Mesenchymal stem cell (in vitro differentiated cells and primary cell): Measurements from ENCODE around the gene C10orf105.

Experiments
- DNase-seq: peaks from one replicate; pipeline ENCODE4 v3.0.0-alpha.2; 2013
- H2AFZ ChIP-seq: one replicate; pipeline ENCODE4 v1.6.1; 2013; ENCODE audit warnings: low read depth, mild to moderate bottlenecking, control low read depth, inconsistent platforms, low read length, moderate library complexity
- H2AK5ac ChIP-seq: 2 replicates; pipeline ENCODE4 v1.6.1; 2013; ENCODE audit warnings: low read length, moderate library complexity, mild to moderate bottlenecking, inconsistent platforms; ENCODE audit not compliant: severe bottlenecking
- H2BK120ac ChIP-seq: one replicate; pipeline ENCODE4 v1.6.1; 2013; ENCODE audit warnings: low read depth, mild to moderate bottlenecking, inconsistent platforms, low read length, moderate library complexity
- H2BK12ac ChIP-seq, 2 experiments: one replicate each; pipeline ENCODE4 v1.6.1; 2013; ENCODE audit warnings: inconsistent platforms in 2 of 2, low read length in 2 of 2, mild to moderate bottlenecking in 2 of 2, moderate library complexity in 2 of 2, control low read depth in 1 of 2
- H2BK15ac ChIP-seq: one replicate; pipeline ENCODE4 v1.6.1; 2013; ENCODE audit warnings: mild to moderate bottlenecking, low read depth, inconsistent platforms; ENCODE audit not compliant: poor library complexity, severe bottlenecking
- H2BK5ac ChIP-seq: 2 replicates; pipeline ENCODE4 v1.6.1; 2013; ENCODE audit warnings: low read depth, mild to moderate bottlenecking, low read length, control low read depth, inconsistent platforms; ENCODE audit not compliant: poor library complexity, severe bottlenecking
- H3K14ac ChIP-seq, 2 experiments: one replicate each; pipeline ENCODE4 v1.6.1; 2013; ENCODE audit warnings: inconsistent platforms in 2 of 2, low read length in 2 of 2, control low read depth in 1 of 2, mild to moderate bottlenecking in 1 of 2, moderate library complexity in 1 of 2
- H3K18ac ChIP-seq, 2 experiments: one replicate each; pipeline ENCODE4 v1.6.1; 2013; ENCODE audit warnings: inconsistent platforms in 2 of 2, low read length in 2 of 2, control low read depth in 1 of 2, low read depth in 1 of 2, mild to moderate bottlenecking in 1 of 2
- H3K23ac ChIP-seq, 2 experiments: one replicate each; pipeline ENCODE4 v1.6.1; 2013; ENCODE audit warnings: inconsistent platforms in 2 of 2, low read length in 2 of 2, mild to moderate bottlenecking in 2 of 2, moderate library complexity in 2 of 2, control low read depth in 1 of 2
- H3K27ac ChIP-seq: 2 replicates; pipeline ENCODE4 v1.5.1; 2013; ENCODE audit warnings: mild to moderate bottlenecking, moderate library complexity, low read length, control low read depth, inconsistent platforms; ENCODE audit not compliant: poor library complexity, severe bottlenecking
- H3K27me3 ChIP-seq, 2 experiments: 2 replicates each; pipeline versions ENCODE4 v1.6.1 to v1.7.0; 2013; ENCODE audit warnings: low read length in 2 of 2, mild to moderate bottlenecking in 2 of 2, moderate library complexity in 2 of 2, control low read depth in 1 of 2, inconsistent platforms in 1 of 2; ENCODE audit not compliant: control insufficient read depth in 1 of 2, insufficient read depth in 1 of 2
- H3K36me3 ChIP-seq, 2 experiments: 2 replicates each; pipeline versions ENCODE4 v1.6.1 to v1.7.0; 2013; ENCODE audit warnings: low read length in 2 of 2, control low read depth in 1 of 2, inconsistent platforms in 1 of 2, low read depth in 1 of 2, mild to moderate bottlenecking in 1 of 2; ENCODE audit not compliant: insufficient read depth in 2 of 2, control insufficient read depth in 1 of 2
- H3K4ac ChIP-seq, 2 experiments: one replicate each; pipeline ENCODE4 v1.6.1; 2013; ENCODE audit warnings: inconsistent platforms in 2 of 2, low read length in 2 of 2, mild to moderate bottlenecking in 2 of 2, moderate library complexity in 2 of 2, control low read depth in 1 of 2, low read depth in 1 of 2
- H3K4me1 ChIP-seq: 2 replicates; pipeline ENCODE4 v1.6.1; 2013; ENCODE audit warnings: low read depth, low read length, control low read depth; ENCODE audit not compliant: control insufficient read depth, insufficient read depth
- H3K4me2 ChIP-seq: 2 replicates; pipeline ENCODE4 v1.6.1; 2013; ENCODE audit warnings: low read length, mild to moderate bottlenecking, inconsistent platforms; ENCODE audit not compliant: poor library complexity, severe bottlenecking
- H3K4me3 ChIP-seq, 2 experiments: 2 replicates each; pipeline versions ENCODE4 v1.5.1 to v1.7.0; 2013; ENCODE audit warnings: low read length in 2 of 2, mild to moderate bottlenecking in 2 of 2, control low read depth in 1 of 2, low read depth in 1 of 2; ENCODE audit not compliant: insufficient read depth in 1 of 2
- H3K79me1 ChIP-seq: replicated peaks from 2 replicates; pipeline ENCODE4 v1.6.1; 2013; ENCODE audit warnings: mild to moderate bottlenecking, control low read depth, low read length, inconsistent platforms; ENCODE audit not compliant: poor library complexity, severe bottlenecking
- H3K9ac ChIP-seq: 2 replicates; pipeline ENCODE4 v1.7.0; 2013; ENCODE audit warnings: mild to moderate bottlenecking, low read length, moderate library complexity
- H3K9me3 ChIP-seq: 2 replicates; pipeline ENCODE4 v1.7.0; 2013; ENCODE audit warnings: mild to moderate bottlenecking, low read length; ENCODE audit not compliant: control insufficient read depth
- H4K8ac ChIP-seq: one replicate; pipeline ENCODE4 v1.6.1; 2013; ENCODE audit warnings: inconsistent platforms, mild to moderate bottlenecking, low read length, moderate library complexity
- H4K91ac ChIP-seq: one replicate; pipeline ENCODE4 v1.6.1; 2013; ENCODE audit warnings: mild to moderate bottlenecking, low read length, inconsistent platforms
- WGBS: methylation state at CpG from one replicate; pipeline ENCODE4 v1.1.7; 2013; ENCODE audit warnings: mixed read lengths; 5-methylcytosine and 5-hydroxymethylcytosine counted together

Gene C10orf105

GRCh38 chr10:71671994-71672946 is 47.3 kb downstream of the C10orf105 start:
- H3K4ac ChIP-seq, result no peak overlapping the region
- DNase-seq, result no peak
- WGBS, result 75% methylated on average over 15 of the region's 16 CpGs
- no peak overlapping the region for H2BK12ac ChIP-seq
- no peak overlapping the region for H2BK120ac ChIP-seq
- H3K14ac ChIP-seq, result no peak overlapping the region
- peaks cover 50 to 56% of the 10 kb centered on the region in 2 experiments for H3K27me3 ChIP-seq
- H3K9ac ChIP-seq, result no peak overlapping the region
- no peak overlapping the region for H3K27ac ChIP-seq
- H3K4me2 ChIP-seq, result no peak overlapping the region
- no peaks in the 10 kb centered on the region for H3K79me1 ChIP-seq
- no peaks in the 10 kb centered on the region for H3K9me3 ChIP-seq
- H2BK15ac ChIP-seq, result no peak overlapping the region
- peak overlapping the region; percentile 13 for H4K8ac ChIP-seq
- H3K4me3 ChIP-seq, result no peak overlapping the region
- no peak overlapping the region for H2BK5ac ChIP-seq
- H2AFZ ChIP-seq, result no peak overlapping the region
- no peak overlapping the region for H3K23ac ChIP-seq
- H3K36me3 ChIP-seq, result no peaks in the 10 kb centered on the region
- H3K18ac ChIP-seq, result no peak overlapping the region
- H2AK5ac ChIP-seq, result no peak overlapping the region
- H4K91ac ChIP-seq, result peak overlapping the region; percentile 45
- no peaks in the 10 kb centered on the region for H3K4me1 ChIP-seq

DNA sequence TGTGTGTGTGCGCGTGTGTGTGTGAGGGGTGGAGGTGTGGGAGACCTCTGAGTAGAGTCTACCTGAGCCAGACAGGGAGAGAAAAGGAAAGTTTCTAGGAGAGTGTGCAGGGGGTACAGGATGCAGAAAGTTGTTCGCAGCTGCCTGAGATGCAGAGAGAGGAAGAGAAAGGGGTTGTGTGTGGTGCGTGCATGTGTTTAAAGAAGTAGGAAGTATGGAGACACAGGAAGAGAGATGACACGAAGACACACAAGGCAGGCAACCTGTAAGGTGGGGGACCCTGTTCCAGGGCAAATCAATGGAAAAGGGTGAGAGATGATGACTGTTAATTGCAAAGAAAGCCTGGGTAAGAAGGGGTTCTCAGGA is 52.2 kb downstream of the C10orf105 start:
- Histone ChIP-seq H3K9me3 (no peaks in the 10 kb centered on the region), H3K27ac (no peak overlapping the region), H3K4me3 (no peak overlapping the region), H3K4me2 (no peak overlapping the region), H2AK5ac (no peak overlapping the region), H3K9ac (no peak overlapping the region), H2BK5ac (no peak overlapping the region), H3K23ac (no peak overlapping the region), H2BK15ac (no peak overlapping the region), H3K79me1 (no peaks in the 10 kb centered on the region), H3K27me3 (peaks cover 55 to 65% of the 10 kb centered on the region in 2 experiments), H3K14ac (no peak overlapping the region), H3K4ac (no peak overlapping the region), H4K91ac (no peak overlapping the region), H2BK12ac (no peak overlapping the region), H3K18ac (no peak overlapping the region), H2AFZ (no peak overlapping the region), H3K36me3 (no peaks in the 10 kb centered on the region), H2BK120ac (no peak overlapping the region), H4K8ac (no peak overlapping the region), H3K4me1 (no peaks in the 10 kb centered on the region)
- no peak for DNase-seq
- 50% methylated on average over 5 of the region's 5 CpGs for WGBS

GRCh38 chr10:71666639-71667386 is 52.8 kb downstream of the C10orf105 start:
- H2BK120ac ChIP-seq, result no peak overlapping the region
- WGBS, result 63% methylated on average over 16 of the region's 18 CpGs
- no peaks in the 10 kb centered on the region for H3K4me1 ChIP-seq
- H3K23ac ChIP-seq, result no peak overlapping the region
- no peak overlapping the region for H3K18ac ChIP-seq
- H3K36me3 ChIP-seq, result no peaks in the 10 kb centered on the region
- H4K91ac ChIP-seq, result no peak overlapping the region
- no peak overlapping the region for H2BK15ac ChIP-seq
- no peak overlapping the region for H2AFZ ChIP-seq
- no peak overlapping the region for H3K27ac ChIP-seq
- no peak overlapping the region for H3K14ac ChIP-seq
- H3K9ac ChIP-seq, result no peak overlapping the region
- no peak for DNase-seq
- peaks cover 55 to 64% of the 10 kb centered on the region in 2 experiments for H3K27me3 ChIP-seq
- H2AK5ac ChIP-seq, result no peak overlapping the region
- no peak overlapping the region for H2BK12ac ChIP-seq
- H2BK5ac ChIP-seq, result no peak overlapping the region
- no peaks in the 10 kb centered on the region for H3K79me1 ChIP-seq
- H3K4me3 ChIP-seq, result no peak overlapping the region
- no peak overlapping the region for H4K8ac ChIP-seq
- no peaks in the 10 kb centered on the region for H3K9me3 ChIP-seq
- no peak overlapping the region for H3K4ac ChIP-seq
- H3K4me2 ChIP-seq, result no peak overlapping the region

GRCh38 chr10:71665456-71665855 is 54.1 kb downstream of the C10orf105 start:
- Histone ChIP-seq H2BK120ac (no peak overlapping the region), H2BK15ac (no peak overlapping the region), H2BK5ac (no peak overlapping the region), H3K23ac (no peak overlapping the region), H3K14ac (no peak overlapping the region), H3K4me3 (no peak overlapping the region), H4K91ac (no peak overlapping the region), H2AK5ac (no peak overlapping the region), H3K18ac (no peak overlapping the region), H3K9me3 (no peaks in the 10 kb centered on the region), H2AFZ (no peak overlapping the region), H3K4me1 (no peaks in the 10 kb centered on the region), H3K36me3 (no peaks in the 10 kb centered on the region), H3K27ac (no peak overlapping the region), H2BK12ac (no peak overlapping the region), H4K8ac (no peak overlapping the region), H3K9ac (no peak overlapping the region), H3K4ac (no peak overlapping the region), H3K79me1 (no peaks in the 10 kb centered on the region), H3K27me3 (peaks cover 62 to 67% of the 10 kb centered on the region in 2 experiments), H3K4me2 (no peak overlapping the region)
- no peak for DNase-seq
- WGBS, result 75% methylated on average over 9 of the region's 9 CpGs
